Skin of body (tissue), 2 donors: ENCODE measurements around the gene PLPPR3. TPM values are rescaled to one million over a fixed set of nuclear protein-coding genes. Genes with fewer than 3 reads are reported as not detected.

Experiments
- DNase-seq: peaks from one replicate; lab custom pipeline; 2025; lab: John Stamatoyannopoulos, UW
- total RNA-seq: library from RNA; depleted of rRNA; stranded (reverse); fragments of >200 nt; gene quantifications from one replicate; pipeline ENCODE4 v1.2.3, GENCODE V29; 2014

Gene PLPPR3, protein sequence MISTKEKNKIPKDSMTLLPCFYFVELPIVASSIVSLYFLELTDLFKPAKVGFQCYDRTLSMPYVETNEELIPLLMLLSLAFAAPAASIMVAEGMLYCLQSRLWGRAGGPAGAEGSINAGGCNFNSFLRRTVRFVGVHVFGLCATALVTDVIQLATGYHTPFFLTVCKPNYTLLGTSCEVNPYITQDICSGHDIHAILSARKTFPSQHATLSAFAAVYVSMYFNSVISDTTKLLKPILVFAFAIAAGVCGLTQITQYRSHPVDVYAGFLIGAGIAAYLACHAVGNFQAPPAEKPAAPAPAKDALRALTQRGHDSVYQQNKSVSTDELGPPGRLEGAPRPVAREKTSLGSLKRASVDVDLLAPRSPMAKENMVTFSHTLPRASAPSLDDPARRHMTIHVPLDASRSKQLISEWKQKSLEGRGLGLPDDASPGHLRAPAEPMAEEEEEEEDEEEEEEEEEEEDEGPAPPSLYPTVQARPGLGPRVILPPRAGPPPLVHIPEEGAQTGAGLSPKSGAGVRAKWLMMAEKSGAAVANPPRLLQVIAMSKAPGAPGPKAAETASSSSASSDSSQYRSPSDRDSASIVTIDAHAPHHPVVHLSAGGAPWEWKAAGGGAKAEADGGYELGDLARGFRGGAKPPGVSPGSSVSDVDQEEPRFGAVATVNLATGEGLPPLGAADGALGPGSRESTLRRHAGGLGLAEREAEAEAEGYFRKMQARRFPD
- total RNA-seq: 0.89 TPM

DNA sequence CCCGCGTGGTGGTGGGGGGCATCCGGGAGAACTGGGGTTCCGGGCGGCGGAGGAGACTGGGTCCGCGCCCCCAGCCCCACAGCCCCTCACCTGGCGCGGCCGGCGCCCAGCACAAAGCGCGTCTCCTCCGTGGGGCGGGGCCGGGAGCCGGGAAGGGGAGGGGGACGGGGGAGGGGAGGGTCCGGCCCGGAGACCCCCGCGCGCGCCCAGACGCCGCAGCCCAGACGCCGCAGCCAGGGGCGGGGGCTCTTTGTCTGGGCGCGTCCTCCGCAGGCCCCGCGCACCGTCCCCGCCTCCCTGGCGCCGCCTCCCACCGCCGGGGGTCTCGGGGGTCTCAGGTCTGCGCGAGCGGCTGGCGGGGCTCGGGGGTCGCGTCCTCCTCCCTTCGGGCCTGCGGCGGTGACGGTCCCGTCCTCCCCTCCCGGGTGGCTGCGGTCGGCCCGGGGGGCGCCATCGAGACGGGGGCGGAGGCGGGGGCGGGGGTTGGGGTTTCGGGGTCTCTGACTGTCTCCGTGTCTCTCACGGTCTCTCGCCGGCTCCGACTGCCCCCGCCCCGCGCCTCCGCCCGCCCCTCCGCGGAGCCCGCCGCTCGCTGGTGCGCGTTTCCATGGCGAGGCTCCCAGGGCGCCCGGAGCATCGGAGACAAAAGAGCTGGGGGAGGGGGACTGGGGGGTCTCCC lies at the start of gene PLPPR3:
Gene PLPPR3, minus strand, starts transcription at position 131 of the 679 bp plus-strand sequence. CDS start 396 bp downstream, outside the sequence.
- DNase-seq: no peak

DNA sequence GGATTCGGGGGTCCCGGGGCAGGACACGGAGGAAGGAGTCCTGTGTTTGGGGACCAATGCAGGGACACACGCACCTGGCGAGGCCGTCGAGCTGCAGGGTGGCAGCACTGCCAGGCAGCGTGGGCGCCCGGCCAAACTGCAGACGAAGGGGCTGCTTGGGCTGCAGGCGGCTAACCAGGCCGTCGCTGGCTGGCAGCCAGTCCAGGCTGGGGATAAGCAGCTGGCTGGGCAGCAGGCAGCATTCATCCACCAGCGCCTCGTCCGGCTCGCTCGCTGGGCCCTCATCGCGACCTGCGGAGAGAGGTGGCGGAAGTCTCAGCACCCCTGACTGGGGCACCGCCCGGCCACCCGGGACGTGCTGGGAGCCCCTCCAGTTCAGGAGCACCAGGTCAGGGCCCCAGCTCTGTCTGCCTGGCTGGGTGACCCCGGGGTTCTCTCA lies 49.2 kb upstream of the PLPPR3 start:
- DNase-seq: no peak

DNA sequence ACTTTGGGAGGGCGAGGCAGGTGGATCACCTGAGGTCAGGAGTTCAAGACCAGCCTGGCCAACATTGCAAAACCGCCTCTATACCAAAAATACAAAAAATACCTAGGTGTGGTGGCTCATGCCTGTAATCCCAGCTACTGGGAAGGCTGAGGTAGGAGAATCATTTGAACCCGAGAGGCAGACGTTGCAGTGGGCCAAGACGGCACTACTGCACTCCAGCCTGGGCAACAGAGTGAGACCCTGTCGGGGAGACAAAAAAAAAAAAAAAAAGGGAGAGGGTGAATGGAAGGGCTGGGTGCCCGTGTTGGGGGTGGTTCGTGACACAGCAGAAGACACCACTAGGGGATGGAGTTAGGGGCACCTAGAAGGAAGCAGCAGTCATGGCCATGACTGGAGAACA lies 48.6 kb upstream of the PLPPR3 start:
- DNase-seq: no peak

DNA sequence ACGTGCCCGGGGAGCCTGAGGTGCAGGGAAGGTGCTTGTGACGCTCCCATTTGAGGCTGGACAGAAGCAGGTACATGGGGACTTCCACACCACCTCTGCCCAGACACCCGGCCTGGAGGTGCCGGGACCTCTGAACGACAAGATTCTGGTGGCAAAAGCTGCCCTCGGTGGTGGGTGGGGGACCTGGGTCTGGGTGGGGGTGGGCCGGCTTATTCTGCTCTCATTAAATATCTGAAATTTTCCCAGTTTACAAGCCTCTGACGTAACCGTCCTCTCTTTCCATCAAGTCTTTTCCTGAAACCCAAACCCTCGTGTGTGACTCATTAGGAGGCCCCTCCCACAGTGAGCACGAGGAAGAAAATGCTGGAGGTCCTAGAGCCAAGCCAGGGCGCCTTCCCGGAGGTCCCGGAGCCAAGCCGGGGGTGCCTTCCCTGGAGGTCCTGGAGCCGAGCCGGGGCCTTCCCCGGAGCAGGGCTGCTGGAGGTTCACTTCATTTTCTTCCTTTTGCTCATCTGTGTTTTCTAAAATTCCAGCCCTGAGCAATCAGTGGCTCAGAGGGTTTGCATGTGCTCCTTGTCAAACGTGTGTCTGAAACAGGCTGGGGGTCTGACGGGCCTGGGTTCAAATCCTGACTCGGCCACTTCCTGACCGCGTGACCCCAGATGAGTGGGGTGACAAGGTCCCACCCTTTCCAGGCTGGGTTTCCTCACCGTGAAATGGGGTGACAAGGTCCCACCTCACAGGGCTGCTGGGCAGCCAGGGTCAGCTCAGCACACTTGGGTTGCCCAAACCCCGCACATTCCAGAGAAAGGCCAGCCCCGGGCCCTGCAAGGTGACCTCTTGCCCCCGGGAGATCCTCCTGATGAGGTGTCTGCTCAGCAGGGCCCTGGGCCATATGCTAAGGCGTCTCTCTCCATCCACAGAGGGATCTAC lies 47.8 kb upstream of the PLPPR3 start:
- no peak for DNase-seq

DNA sequence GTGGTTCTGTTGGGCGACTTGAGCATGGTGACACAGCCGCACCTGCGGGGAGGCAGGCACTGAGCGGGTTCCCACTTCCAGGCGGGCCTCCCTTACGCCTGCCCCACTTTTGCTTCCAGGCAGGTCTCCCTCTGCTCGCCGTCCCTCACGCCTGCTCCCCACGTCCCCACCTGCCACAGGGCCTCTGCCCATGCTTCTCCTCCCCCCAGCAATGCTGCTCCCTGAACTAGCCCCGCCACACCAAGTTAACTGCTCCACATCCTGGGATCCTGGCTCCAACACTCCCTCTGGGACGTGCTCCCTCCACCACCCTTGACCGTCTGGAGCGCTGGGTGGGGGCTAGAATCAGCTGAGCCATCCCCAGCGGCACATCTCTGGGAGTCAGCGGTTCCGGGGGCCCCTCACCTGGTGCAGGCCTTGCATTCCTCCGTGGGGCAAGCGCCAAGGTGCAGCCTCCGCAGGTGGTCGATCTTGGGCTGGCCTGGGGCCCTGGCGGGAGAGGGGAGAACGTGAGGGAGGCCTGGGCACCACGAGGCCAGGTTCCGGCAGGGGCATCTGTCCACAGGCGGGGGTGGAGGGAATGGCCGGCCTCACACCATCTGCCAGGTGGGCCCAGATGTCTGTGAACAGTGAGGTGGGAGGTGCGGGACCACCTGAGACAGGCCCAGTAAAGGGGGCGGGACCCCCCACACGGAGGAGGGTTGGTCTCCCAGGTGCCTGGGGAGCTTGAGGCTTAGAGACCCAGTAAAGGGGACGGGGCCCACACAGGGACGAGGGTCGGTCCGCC lies 46.9 kb upstream of the PLPPR3 start:
- DNase-seq: no peak

DNA sequence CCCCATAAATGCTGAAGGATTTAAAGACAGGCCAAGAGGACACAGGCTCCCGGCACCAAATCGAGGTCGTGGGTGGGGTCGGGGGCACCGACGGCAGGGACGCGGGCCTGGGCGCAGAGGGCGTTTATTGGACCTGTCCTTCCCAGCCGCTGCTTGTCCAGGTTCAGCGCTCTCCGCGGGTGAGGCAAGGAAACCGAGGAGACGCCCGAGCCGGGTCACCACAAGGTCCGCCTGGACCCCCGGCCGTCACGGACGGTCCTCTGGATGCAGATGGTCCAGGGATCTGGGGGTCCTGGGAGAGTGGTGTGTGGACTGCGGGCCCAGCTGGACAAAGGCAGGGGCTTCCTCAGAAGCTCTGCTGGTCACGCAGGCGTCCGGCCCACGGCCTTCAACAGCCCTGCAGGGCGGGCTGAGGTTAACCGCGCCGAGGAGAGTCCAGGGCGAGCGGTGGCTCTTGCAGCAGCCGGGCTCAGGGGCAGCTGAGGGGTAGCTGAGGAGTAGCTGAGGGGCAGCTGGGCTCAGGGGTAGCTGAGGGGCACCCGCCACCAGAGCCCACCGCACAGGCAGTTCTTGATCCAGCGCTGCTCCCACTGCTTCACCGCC lies 46.2 kb upstream of the PLPPR3 start:
- DNase-seq: no peak

DNA sequence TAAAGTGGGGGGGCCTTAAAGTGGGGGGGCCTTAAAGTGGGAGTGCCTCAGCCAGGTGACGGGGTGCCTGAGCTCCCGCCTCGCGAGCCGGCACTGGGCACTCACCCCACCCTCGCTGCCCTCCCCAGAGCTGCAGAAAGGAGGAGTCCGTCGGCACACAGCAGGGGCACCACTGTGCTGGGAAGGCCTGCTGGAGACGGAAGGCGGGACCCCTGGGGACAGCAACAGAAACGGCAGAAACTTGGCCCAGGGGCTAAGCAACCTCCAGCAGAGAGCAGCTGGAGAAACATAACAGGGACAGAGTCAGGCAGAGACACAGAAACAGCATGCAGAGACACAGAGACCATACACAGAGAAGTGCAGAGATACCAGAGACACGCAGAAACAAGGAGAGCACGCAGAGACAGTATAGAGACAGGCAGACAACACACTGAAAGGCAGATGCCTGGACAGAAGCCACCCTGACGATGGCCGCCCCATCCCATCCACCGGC lies 45.6 kb upstream of the PLPPR3 start:
- no peak for DNase-seq

DNA sequence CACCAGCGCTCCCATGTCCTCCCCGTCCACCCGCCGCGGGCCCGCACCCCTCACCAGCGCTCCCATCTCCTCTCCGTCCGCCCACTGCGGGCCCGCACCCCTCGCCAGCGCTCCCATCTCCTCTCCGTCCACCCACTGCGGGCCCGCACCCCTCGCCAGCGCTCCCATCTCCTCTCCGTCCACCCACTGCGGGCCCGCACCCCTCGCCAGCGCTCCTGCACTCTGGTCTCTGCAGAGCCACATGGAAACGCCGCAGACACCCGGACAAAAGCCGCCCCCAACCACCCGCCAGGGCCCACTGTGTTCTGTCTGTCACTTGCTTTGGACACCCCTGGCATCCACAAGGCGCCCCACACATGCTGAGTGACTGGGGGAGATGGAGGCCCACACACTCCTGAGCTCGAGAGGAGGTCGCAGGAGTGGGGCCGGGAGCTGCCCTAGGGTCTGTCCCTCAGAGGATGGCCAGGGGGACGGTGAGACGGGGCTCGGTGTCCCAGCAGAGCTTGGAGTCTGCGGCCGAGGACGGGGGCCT lies 45.1 kb upstream of the PLPPR3 start:
- DNase-seq: no peak

DNA sequence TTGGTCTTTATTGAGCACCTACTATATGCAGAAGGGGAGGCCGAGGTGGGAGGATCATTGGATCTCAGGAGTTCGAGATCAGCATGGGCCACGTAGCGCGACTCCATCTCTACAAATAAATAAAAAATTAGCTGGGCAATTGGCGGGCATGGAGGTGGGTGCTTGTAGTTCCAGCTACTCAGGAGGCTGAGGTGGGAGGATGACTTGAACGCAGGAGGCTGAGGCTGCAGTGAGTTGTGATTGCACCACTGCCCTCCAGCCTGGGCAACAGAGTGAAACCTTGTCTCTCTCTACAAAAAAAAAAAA lies 41.5 kb upstream of the PLPPR3 start:
- DNase-seq: no peak

DNA sequence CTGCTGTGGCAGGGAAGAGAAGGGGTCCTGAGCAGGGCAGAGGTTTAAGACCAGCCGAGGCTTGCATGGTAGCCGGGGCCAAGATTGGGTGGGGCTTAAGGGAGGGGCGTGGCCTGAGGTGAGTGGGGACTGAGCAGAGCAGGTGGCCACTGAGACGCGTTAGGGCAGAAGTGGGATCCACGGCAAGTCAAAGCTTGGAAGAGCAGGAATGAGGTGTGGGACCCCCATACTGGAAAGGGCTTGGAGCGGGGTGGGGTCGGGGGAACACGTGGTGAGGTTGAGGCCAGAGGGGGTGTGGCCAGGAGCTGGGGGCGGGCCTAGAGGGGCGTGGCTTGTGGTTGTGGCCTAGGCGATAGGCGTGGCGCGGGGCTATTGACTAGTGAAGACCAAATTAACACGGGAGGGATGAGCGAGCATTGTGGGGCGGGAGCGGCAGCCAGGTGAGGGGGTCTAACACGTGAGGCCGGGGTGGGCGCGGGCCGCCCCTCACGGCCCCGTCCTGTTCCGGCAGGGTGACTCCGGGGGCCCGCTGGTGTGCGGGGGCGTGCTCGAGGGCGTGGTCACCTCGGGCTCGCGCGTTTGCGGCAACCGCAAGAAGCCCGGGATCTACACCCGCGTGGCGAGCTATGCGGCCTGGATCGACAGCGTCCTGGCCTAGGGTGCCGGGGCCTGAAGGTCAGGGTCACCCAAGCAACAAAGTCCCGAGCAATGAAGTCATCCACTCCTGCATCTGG lies 41.0 kb upstream of the PLPPR3 start:
- no peak for DNase-seq

DNA sequence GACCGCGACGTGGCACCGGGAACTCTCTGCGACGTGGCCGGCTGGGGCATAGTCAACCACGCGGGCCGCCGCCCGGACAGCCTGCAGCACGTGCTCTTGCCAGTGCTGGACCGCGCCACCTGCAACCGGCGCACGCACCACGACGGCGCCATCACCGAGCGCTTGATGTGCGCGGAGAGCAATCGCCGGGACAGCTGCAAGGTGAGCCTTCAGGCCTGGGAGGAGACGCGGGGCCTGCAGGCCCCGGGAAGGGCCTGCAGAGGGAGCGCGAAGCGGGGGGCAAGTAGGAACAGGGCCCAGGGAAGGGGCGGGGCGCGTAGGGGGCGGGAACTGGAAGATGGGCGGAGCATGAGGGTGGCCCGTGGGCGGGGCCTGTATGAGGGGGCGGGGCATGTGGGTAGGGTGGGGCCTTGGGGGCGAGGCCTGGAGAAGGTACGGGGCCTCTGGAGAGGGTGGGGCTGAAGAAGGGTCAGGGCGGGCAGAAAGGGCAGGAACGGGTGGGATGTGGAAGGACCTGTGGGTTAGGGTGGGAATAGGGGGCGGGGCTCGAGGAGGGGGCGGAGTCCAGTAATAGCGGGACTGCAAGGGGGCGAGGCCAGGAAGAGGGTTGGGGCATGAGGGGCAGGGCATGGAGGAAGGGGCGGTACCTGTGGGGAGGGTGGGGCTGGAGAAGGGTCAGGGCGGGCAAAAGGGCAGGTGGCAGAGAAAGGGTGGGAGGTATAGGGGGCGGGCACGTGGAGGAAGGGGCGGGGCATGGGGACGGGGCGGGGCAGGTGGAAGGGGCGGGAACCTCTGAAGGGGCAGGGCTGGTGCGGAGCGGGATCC lies 40.2 kb upstream of the PLPPR3 start:
- no peak for DNase-seq

DNA sequence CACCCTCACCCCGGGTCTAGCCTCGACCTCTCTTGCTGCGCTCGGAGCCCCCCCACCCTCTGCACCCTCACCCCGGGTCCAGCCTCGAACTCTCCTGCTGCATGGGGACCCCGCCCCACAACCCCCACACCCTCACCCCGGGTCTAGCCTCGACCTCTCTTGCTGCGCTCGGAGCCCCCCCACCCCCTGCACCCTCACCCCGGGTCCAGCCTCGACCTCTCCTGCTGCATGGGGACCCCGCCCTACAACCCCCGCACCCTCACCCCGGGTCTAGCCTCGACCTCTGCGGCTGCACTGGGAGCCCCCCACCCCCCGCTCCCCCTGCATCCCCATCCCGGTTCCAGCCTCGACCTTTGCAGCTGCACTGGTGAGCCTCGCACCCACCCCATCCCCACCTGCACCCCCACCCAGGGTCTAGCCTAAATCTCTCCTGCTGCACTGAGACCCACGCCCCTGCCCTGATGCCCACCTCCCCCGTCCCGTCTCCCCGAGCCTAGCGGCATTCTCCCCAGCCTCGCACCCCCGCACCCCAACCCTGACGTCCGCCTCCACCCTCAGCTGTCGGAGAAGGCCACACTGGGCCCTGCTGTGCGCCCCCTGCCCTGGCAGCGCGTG lies 39.5 kb upstream of the PLPPR3 start:
- no peak for DNase-seq

DNA sequence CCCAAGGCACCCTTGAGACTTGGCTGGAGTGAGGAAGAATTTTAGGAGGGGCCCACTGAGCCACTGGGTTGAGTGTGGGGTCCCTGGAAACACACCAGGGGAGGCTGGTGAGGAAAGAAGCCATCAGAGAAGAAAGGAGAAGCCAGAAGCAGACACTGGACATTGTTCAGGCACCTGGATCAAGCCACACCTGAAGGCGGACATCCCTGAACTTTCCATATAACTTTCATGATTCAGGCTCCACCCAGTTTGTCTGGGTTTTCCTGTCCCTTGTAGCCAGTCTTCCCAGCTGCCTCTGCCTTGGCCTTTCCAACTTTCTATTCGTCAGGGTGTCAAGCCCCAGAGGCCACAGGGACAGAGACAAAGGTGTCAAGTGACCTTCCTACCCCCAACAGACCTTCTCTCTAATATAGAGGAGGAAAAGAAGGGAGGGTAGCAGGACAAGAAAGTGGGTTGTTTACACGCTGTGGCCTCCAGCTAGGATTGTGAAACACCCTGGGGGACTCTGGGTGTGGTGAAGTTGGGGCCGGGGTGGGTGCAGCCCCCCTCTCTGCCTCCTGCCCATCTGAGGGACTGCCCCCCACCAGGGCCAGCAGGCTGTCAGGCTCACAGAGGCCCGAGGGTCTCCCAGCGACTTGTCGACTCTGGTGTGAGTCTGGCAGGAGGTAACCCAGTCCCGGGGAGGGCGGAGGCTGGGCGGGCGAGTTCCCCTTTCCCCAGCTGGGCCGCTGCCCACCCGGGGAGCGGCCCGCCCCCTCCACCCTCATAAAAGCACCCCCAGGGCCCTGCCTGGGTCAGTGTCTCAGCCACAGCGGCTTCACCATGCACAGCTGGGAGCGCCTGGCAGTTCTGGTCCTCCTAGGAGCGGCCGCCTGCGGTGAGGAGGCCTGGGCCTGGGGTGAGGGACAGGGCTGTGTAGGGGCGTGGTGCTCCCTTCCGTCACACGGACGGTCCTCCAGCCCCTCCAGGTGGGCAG lies 37.4 kb upstream of the PLPPR3 start, which contains the start of gene CFD:
Gene CFD, plus strand, starts transcription at position 797 of the 976 bp plus-strand sequence. Its CDS starts 26 bp downstream, at position 823.
- DNase-seq: no peak

DNA sequence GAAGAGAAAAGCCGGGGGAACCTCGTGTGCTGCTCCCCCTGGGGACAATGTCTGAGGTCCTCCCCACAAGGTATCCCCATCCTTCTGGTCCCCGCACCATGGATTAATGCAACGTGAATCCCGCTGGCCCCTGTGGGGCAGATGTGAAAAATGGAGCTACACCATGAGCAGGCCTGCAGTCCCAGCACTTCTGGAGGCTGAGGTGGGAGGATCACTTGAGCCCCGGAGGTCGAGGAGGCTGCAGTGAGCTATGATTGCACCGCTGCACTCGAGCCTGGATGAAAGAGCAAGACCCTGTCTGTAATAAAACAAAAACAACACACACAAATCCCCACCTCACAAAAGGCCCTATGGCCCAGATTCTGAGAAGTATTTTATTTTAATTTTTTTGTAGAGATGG lies 36.5 kb upstream of the PLPPR3 start:
- no peak for DNase-seq

DNA sequence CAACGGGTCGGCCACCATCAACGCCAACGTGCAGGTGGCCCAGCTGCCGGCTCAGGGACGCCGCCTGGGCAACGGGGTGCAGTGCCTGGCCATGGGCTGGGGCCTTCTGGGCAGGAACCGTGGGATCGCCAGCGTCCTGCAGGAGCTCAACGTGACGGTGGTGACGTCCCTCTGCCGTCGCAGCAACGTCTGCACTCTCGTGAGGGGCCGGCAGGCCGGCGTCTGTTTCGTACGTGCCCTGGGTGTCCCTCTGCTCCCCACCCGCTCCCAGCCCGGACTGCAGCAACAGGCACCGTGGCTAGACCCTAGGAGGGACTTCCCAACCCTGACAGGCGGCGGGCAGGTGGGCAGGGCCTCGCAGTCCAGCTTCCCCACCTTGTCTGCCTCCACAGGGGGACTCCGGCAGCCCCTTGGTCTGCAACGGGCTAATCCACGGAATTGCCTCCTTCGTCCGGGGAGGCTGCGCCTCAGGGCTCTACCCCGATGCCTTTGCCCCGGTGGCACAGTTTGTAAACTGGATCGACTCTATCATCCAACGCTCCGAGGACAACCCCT lies 33.9 kb upstream of the PLPPR3 start:
- no peak for DNase-seq

DNA sequence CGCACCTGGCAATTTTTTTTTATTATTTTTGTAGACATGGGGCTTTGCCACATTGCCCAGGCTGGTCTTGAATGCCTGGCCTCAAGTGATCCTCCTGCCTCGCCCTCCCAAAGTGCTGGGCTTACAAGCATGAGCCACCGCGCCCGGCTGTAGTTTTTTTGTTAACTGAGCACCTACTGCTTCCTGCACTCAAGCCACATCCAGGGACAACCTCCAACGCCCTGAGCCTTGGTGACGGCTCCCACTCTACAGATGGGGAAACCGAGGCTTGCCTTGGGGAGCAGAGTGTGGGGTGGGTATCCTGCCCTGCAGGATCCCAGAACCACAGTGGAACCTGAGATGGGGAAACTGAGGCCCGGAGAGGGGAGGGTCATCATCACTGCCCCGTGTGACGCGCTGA lies 33.4 kb upstream of the PLPPR3 start:
- no peak for DNase-seq
